Measurements from ENCODE around the gene MTA1.

MTA1 gene

DNA sequence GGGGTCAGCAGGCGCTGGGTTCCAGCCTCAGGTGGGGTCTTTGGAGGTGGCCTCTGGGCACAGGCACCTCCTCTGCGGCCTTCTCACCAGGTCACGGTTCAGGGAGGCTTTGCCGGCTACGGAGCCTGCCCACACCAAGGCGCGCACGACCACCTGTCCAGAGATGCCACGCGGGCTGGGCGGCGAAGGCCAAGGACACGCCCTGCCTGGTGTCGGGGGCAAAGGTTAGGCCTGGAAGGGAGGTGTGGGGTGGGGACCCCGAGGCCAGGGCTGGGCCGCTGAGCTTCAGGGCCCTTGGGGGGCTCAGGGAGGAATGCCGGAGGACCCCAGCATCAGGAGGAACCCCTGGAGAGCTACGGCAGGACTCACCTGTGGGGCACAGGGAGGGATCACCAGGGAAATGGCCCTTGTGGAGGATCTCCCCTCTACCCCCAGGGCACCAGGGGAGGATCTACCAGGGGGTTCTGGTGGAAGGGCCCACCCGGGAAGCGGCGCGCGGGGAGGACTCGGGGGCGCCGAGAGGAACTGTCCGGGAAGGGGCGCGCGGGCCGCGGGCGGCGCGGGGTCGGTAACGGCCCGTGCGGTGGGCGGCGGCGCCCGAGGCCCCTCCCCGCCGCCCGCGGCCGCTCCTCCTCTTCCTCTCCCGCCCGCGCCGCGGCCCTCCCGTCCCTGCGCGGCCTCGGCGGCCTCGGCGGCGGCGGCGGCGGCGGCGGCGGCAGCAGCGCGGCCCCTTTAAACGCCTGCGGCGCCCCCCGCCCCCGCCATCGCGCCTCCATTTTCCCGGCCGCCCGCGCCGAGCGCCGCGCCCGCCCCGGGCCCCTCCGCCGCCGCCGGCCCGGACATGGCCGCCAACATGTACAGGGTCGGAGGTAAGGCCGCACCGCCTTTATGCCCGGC, at the start of gene MTA1:
TSS of gene MTA1 (plus strand) at position 633 of the 897 bp plus-strand sequence. CDS start at position 842, 209 bp downstream.
- peak; percentile 74 for DNase-seq (ENCODE audit: low spot score)

DNA sequence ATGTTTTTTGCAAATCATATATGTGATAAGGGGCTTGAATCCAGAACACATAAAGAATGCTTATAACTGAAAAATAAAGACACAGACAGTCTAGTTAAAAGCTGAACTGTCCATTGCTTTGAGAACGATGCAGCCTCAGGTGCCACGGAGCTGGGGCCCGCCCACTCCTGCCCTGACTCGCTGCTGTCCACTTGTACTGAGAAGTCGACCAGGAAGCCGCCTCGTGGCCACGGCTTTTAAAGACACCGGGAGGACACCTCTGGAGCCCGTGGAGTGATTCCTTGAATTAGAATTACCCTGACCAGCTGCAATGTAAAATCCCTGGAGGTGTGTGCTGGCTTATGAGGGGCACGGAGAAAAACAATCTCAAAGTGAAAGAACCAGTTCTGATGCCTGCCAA, 45.2 kb upstream of the MTA1 start:
- DNase-seq (ENCODE audit: low spot score): no peak

DNA sequence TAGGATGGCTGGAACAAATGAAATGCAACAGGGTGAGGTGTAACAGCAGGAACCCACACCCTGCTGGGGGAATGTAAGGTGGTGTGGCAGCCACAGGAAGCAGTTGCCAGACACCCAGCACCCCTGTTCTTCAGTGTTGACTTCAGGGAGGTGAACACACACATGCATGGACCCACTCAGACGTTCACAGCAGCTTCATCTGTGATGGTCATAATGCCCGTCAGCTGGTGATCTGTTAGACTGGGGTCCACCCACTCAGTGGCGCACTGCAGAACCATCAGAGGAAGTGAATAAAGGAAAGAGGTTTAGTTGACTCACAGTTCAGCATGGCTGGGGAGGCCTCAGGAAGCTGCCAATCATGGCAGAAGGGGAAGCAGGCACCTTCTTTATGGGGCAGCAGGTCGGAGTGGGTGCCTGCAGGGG, 44.0 kb upstream of the MTA1 start:
- DNase-seq (ENCODE audit: low spot score): no peak

DNA sequence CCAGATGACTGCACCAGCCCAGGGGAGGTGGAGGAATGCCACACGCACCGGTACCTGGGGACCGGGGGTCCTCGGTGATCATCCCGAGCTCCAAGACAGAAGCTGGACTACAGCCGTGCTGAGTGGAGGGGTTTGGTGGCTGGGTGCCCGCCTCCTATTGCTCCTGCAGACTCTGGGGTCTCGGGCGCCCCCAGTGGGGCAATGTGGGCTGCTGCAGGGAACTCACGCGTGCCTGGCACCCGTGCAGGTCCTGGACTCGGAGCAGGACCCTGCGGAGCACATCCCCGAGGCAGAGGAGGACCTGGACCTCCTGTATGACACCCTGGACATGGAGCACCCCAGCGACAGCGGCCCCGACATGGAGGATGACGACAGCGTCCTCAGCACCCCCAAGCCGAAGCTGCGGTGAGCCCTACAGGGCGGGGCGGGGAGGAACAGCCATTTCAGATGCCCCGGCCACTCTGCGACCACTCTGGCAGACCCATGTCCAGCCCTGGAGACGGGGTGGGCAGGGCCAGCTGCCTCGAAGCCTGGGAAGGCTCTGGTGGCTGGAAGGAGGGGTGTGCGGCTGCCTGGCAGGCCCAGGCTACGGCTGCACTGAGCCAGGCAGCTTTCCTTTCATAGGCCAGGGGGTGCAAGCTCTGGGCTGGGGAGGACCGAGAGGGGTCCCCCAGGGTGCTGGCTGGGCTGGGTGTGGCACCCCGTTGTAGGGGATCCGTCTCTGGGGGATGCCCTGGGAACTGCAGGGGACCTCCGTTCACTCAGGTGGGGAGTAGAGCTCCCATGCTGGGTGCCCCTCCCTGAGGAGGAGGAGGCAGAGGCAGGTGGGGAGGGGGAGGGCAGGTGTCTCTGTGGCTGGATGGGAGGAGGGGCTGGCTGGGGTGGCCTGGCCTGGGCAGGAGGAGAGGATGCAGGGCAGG, 42.8 kb upstream of the MTA1 start:
- DNase-seq (ENCODE audit: low spot score): no peak

DNA sequence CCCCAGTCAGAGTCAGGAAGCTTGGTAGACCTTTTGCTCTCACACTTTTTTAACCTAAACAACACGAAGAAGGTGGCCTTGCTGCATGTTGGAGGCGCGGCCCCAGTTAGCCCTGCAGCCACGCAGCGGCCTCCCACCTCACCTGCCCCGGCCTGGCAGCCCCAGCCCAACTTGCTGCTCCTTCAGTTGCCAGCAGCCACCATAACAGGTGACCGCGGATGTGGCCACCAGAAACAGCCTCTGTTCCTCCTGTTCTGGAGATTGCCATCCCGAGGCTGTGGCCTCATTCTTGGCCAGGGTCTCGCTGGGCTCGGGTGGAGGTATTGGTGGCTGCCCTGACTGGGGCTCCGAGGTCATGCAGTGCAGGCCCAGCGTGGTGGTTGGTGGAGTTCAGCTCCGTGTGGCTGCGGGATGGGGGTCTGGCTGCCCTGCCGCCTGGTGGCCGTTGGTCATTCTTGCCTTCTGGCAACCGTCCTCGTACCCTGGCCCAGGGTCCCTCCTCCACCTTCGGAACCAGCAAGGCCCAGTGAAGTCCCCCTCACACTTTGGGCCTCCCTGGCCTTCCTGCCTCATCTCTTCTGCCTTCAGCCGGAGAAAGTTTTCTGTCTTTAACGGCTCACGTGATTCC, 42.0 kb upstream of the MTA1 start:
- no peak for DNase-seq (ENCODE audit: low spot score)

DNA sequence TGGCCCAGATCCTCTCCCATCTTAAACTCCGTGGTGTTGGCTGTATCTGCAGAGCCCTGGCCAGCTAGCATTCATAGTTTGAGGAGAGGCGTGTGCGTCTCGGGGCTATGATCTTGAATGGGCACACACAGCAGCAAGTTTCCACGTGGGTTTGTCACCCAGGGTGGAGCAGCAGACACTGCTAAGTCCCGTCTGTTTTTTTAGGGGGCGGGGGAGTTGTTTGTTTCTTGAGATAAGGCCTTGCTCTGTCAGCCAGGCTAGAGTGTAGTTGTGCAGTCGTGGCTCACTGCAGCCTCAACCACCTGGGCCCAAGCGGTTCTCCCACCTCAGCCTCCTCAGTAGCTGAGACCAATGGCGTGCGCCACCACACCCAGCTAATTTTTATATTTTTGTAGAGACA, 41.4 kb upstream of the MTA1 start:
- no peak for DNase-seq (ENCODE audit: low spot score)

DNA sequence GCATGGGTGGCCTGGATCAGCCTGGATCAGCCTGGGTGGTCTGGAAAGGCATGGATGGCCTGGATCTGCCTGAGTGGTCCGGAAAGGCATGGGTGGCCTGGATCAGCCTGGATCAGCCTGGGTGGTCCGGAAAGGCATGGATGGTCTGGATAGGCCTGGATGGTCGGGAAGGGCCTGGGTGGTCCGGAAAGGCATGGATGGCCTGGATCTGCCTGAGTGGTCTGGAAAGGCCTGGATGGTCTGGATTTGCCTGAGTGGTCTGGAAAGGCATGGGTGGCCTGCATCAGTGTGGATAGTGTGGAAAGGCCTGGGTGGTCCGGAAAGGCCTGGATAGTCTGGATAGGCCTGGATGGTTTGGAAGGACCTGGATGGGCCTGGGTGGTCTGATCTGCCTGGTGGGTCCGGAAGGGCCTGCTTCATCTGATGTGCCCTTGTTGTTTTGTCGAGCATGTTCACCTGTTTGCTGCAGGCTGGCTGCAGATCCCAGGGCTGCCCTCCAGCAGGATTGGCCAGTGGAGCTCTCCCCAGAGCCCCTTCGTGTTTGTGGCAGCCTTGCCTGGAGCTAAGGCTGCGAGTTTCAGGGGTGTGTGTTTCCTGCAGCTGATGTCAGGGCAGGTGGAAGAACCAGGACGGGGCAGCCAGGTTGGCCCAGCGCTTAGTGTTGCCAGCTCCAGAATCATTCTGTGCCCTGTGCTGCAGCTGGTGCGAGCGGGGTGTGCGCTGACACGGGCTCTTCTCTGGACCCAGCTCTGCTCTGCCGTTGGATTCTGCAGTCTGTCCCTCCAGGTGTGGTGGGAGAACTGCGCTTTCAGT, 40.5 kb upstream of the MTA1 start:
- no peak for DNase-seq (ENCODE audit: low spot score)

DNA sequence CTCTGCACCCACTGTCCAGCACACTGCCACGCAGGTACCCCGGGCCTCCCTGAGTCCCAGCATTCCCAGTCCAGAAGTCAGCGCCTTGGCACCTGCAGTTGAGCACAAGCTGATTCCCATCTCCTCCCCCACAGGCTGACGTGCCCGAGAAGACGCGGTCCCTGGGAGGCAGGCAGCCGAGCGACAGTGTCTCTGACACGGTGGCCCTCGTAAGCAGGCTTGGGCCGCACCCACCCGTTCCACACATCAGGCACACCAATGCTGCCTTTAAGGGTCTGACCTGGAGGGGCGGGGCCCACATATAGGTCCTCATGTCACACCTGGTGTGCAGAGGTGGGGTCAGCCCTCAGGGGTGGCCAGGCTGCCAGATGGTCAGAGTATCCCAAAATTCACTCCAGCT, 39.7 kb upstream of the MTA1 start:
- DNase-seq (ENCODE audit: low spot score): no peak

DNA sequence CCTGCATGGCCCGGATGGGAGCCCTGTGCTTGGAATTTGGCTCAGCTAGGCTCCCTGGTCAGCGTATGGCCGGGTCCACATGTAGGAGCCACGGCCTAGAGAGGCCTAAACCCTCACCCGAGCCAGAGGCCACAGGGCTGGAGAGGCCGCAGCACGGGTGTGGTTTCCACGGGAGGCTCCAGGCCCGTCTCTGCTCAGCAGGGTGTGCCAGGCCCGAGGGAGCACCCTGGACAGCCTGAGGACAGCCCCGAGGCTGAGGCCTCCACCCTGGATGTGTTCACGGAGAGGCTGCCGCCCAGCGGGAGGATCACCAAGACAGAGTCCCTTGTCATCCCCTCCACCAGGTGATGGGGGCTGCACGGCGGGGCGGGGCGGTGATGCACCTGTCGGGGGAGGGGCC, 38.9 kb upstream of the MTA1 start:
- DNase-seq (ENCODE audit: low spot score): no peak

DNA sequence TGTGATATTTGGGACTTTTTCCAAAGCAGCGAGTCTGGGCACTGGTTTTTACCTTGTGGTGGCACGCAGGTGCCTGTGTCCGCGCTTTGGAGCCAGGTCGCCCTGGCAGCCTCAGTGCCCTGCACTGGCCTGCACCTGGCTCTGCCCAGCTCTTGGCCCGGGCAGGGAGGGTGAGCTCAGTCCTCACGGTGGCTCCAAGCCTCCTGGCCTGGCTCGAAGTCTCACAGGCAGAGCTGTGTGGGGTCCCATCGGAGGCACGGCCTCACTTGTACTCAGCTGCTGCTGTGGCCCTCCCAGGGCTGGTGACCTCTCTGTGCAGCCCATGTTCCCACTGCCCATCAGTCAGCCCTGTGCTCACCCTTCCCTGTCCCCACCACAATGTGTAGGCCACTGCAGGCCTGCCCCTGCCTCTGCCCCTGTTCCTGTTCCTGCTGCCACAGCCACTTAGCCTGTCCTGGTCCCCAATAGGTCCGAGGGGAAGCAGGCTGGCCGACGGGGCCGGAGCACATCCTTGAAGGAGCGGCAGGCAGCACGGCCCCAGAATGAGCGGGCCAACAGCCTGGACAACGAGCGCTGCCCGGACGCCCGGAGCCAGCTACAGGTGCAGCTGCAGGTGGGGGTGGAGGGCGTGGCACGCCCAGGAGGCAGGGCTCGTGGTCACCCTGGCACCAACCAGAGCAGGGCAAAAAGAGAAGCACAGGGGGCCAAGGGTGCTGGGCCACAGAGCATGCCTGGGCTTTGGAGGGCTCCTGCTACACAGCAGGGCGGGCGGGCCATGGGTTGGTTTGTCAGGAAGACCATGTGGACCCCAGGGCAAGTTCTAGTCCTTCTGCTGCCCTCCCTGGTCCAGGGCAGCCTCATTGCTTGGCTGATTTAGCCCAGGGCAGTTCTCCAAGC, 37.9 kb upstream of the MTA1 start:
- DNase-seq (ENCODE audit: low spot score): no peak

DNA sequence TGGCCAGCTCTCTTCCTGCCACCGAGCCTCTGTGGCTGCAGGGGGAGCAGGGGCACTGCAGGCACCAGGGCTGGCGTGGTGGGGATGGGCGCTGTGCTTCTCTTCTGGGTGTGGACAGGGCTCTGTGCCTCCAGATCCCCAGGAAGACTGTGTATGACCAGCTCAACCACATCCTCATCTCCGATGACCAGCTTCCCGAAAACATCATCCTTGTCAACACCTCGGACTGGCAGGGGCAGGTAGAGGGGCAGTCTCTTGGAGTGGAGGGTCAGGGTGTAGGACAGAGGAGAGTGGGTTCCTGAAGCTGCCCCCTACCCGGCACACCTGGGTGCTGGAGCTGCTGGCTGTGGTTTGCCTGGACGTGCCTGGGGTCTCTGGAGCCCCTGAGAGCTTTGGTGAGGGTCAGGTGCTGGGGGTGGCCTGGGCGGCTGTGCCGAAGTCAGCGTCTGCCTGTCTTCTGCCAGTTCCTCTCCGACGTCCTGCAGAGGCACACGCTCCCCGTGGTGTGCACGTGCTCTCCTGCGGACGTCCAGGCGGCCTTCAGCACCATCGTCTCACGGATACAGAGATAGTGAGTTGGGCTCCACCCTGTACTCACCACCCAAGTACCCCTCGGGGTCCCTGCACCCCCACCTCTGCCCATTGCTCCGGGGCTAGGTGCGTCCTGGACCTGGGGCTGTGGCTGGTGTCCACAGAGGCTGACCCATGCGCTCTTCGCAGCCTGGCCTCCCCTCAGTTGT, 37.1 kb upstream of the MTA1 start:
- DNase-seq (ENCODE audit: low spot score): no peak

DNA sequence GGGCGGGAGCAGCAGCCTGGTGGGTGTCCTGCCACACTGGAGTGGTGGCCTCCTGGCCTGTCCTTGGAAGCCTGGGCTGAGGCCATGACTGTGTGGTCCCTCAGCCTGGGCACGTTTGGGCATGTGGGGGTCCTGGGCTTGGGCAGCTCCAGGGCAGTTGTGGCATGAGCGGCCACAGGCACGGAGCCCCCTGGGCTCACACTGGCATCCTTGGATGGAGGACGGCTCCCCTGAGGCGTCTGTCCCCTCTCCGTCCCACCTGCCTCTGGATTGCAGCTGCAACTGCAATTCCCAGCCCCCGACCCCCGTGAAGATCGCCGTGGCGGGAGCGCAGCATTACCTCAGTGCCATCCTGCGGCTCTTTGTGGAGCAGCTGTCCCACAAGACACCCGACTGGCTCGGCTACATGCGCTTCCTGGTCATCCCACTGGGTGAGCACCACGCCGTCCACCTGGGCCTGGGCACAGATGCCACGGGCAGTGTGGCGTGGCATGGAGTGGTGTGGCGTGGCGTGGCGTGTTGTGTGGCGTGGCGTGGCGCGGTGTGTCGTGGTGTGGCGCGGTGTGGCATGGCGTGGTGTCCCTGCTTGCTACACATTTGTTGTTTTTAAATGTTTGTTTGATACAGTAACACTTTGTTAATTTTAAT, 36.4 kb upstream of the MTA1 start:
- DNase-seq (ENCODE audit: low spot score): no peak

DNA sequence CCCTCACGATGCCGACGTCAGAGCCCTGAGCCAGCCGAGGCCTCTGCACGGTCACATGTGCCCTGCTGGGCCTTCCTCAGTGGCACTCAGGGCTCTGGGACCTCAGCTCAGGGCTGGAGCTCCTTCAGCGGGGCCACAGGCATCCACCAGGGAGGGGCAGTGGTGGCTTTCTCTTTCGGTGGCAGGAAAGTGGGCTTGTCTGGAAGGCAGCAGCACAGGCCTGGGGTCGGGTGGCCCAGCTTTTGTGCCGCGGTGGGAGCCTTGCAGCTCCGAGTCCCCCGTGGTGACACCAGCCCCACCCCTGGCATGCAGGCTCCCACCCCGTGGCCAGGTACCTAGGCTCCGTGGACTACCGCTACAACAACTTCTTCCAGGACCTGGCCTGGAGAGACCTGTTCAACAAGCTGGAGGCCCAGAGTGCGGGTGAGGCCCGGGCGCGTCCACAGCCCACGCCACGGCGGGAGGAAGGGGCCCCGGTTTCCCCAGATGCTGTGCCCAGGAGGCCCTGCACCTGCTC, 35.5 kb upstream of the MTA1 start:
- DNase-seq (ENCODE audit: low spot score): no peak

DNA sequence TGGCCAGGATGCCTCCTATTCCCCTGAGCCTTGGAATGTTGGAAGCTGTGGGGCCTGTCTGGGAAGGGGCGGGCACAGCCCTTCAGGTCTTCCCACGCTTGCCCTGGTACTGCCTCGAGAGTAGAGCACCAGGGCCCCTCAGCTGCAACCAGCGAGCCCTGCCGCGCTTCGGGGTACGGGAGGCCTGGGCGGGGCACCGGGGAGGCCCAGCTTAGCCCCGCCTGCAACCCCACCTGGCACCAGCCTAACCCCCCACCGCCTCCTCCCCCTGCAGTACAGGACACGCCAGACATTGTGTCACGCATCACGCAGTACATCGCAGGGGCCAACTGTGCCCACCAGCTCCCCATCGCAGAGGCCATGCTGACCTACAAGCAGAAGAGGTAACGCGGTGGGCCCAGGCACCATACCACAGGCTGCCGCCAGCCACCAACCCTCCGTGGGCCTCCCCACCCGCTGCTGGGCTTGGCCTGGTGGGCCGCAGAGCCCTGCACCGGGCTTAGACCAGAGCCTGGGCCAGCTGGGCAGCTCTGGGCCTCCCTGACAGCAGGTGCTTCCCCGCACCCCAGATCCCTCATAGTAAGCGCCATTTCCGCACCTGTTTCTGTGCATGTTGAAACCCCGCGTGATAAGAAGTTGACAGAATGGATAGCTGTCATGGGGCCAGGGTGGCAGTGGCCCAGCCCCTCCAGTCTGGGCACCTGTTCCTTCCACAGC, 34.9 kb upstream of the MTA1 start:
- no peak for DNase-seq (ENCODE audit: low spot score)

DNA sequence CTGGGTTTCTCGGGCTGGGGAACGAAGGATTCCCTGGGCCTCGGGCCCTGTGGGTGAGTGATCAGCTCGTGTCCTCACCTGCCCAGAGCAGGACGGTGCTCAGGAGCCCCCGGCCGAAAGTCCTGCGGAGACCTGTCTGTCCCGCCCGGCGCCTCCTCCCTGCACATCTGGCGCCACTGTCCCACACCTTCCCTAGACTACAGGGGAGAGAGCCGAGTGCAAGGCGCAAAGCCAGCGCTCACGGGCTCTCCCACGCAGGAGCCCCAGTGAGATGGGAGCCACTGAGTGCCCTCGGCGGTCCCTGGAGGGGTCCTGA, 34.3 kb upstream of the MTA1 start:
- no peak for DNase-seq (ENCODE audit: low spot score)

DNA sequence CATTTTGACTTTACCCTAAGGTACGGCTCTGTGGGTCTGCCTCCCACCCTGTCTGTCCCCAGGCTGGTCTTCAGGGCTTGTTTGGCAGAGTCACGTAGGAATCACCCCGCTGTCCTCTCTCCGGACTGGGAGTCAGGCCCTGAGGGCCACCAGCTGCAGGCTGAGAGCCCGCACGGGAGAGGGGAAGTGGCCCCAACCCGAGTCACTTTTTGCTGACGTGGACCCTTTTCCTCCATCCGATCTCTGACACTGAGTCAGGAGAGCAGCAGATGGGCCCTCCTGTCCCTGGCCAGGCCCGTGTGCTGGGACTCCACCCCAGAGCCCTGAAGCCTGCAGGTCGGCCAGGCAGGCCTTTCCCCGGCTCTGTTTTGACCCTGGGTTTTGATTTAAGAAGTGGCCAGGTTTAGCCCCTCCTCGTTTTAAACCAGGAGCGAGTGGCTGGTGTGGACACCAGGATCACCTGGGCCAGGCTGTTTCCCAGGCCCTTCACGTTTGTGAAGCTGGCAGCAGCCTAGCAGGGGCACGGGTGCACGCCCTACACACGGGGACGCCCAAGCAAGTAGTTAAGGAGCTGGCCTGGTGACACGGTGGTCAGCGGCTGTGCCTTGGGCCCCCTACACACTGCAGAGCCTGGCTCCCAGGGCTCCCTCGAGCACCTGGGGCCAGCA, 33.8 kb upstream of the MTA1 start:
- DNase-seq (ENCODE audit: low spot score): no peak

DNA sequence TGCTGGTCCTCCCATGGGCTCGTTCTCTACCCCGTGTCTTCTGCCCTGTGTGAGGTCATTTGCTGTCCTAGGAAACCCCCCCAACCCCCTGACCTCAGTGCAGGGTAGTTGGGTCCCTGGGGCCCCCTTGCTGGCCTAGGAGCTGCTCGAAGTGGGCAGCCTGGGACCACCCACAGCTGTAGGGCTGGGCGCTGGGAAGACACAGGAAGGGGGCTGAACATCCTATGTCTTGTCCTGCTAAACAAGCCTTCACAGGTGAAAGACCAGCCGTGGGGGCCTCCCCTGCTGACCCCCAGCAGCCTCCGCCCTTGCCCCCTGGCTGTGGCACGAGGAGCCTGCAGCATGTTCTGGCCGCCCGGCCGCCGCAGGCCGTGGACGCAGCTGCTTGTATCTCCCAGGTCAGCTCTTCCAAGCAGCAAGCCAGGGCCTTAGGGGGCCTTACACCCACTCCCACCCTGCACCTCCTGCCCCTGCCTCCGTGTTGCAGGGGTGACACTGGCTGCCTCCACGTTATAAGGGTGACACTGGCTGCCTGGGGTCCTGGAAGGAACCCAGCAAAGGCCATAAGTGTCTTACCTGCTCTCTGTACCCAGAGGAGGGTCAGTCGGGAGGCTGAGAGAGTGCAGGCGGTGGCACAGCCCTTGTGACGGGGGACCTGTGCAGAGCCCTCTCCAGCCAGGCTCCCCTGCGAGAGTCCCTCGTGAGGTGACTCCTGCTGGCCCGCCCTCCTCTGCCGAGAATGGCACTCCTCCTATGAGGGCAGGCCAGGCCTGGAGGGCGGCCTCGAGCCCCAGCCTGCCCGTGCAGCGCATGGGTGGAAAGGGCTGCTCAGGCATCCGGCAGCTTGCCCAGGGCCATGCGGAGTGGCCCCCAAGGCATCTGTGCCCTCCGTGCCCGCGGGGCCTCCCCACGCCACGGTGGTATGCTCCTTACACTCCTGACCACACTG, 32.8 kb upstream of the MTA1 start:
- no peak for DNase-seq (ENCODE audit: low spot score)

All from HuH-7 (cell line).